Aorta (tissue), 5 donors: Measurements from ENCODE around the gene NCR1. TPM values are rescaled to one million over a fixed set of nuclear protein-coding genes. Genes with fewer than 3 reads are reported as not detected.
"Not testable (repeated sequence)": the region's sequence is repeated elsewhere in the genome, so short reads cannot be mapped to it uniquely, and the experiment has no call there.

Experiments
- ATAC-seq: fragments of 200-7000 bp; cut with Tn5 transposase; one replicate; pipeline ENCODE4 v1.9.1; 2022; ENCODE audit warnings: moderate library complexity; ENCODE audit not compliant: low FRiP score
- DNase-seq, 2 donors: peaks; one replicate each; pipeline ENCODE4 v3.0.0-alpha.2; 2020
- H3K27ac ChIP-seq, 2 donors: one replicate each; pipeline ENCODE4 v1.5.1; 2013; ENCODE audit warnings: low read length in 2 of 2, mild to moderate bottlenecking in 2 of 2, moderate library complexity in 2 of 2, control low read depth in 1 of 2, inconsistent platforms in 1 of 2, low read depth in 1 of 2
- H3K27me3 ChIP-seq, 2 donors: one replicate each; pipeline ENCODE4 v1.6.1; 2013; ENCODE audit warnings: control low read depth in 1 of 2, low read length in 1 of 2, mild to moderate bottlenecking in 1 of 2, moderate library complexity in 1 of 2; ENCODE audit not compliant: insufficient read depth in 2 of 2, control insufficient read depth in 1 of 2
- H3K36me3 ChIP-seq, 2 donors: one replicate each; pipeline ENCODE4 v1.6.1; 2013; ENCODE audit warnings: control low read depth in 1 of 2, low read length in 1 of 2, mild to moderate bottlenecking in 1 of 2; ENCODE audit not compliant: insufficient read depth in 2 of 2, control insufficient read depth in 1 of 2
- H3K4me1 ChIP-seq, 2 donors: one replicate each; pipeline ENCODE4 v1.6.1; 2013; ENCODE audit warnings: low read length in 2 of 2, control low read depth in 1 of 2, mild to moderate bottlenecking in 1 of 2, moderate library complexity in 1 of 2; ENCODE audit not compliant: insufficient read depth in 2 of 2, control insufficient read depth in 1 of 2
- H3K4me3 ChIP-seq, 2 donors: one replicate each; pipeline ENCODE4 v1.5.1; 2013; ENCODE audit warnings: low read length in 2 of 2, control low read depth in 1 of 2, mild to moderate bottlenecking in 1 of 2
- H3K9me3 ChIP-seq: one replicate; pipeline ENCODE4 v1.6.1; 2013; ENCODE audit warnings: mild to moderate bottlenecking, low read length; ENCODE audit not compliant: control insufficient read depth
- WGBS, 2 donors: extraction: QIAGEN DNeasy Blood & Tissue Kit; methylation state at CpG; one replicate each; pipeline ENCODE4 v1.1.7; 2013; 5-methylcytosine and 5-hydroxymethylcytosine counted together
- intact Hi-C, 2 donors: fragments of 100-400 bp; cut with DNase I; formaldehyde crosslinking; loops; one replicate each; pipeline versions ENCODE4 v1.14.2 to v1.15.0; 2022
- long read RNA-seq, 2 donors: library from polyadenylated mRNA; unstranded; transcript quantifications; one replicate each; pipeline ENCODE4 v2.0.0, GENCODE V29; 2020 to 2021
- polyA plus RNA-seq, 2 donors: library from polyadenylated mRNA; stranded (reverse); fragments of 200-250 nt; gene quantifications; one replicate each; pipeline ENCODE4 v1.2.3, GENCODE V29; 2013
- total RNA-seq, 2 donors: library from RNA; stranded (reverse); fragmentation: NEBNext Ultra II Directional; extraction: Animal tissue kit (Norgen Biotek cat#: 25700); gene quantifications; one replicate each; pipeline ENCODE4 v1.2.1, GENCODE V29; 2021
- donor health status: healthy with polysubstance abuse.
- donor health status: Bipolar disorder and iron deficiency.
- donor health status: DM: no; HTN: no; CAD: no.
- donor health status: DM: no; HTN: no; CAD: no.
- donor health status: DM: yes; HTN: yes; CAD: no.

Gene NCR1
- 1 to 10 TPM in 1 of 2 donors, under 1 TPM in 1; 0.72 to 1.0 TPM for total RNA-seq
- not detected for polyA plus RNA-seq
- long read RNA-seq, donor 1, partial matches to known transcripts: 1 of 1 reads
- long read RNA-seq, donor 1, other reads (novel, unspliced or antisense): 0 of 1 reads
- long read RNA-seq, donor 2: 0 reads

DNA sequence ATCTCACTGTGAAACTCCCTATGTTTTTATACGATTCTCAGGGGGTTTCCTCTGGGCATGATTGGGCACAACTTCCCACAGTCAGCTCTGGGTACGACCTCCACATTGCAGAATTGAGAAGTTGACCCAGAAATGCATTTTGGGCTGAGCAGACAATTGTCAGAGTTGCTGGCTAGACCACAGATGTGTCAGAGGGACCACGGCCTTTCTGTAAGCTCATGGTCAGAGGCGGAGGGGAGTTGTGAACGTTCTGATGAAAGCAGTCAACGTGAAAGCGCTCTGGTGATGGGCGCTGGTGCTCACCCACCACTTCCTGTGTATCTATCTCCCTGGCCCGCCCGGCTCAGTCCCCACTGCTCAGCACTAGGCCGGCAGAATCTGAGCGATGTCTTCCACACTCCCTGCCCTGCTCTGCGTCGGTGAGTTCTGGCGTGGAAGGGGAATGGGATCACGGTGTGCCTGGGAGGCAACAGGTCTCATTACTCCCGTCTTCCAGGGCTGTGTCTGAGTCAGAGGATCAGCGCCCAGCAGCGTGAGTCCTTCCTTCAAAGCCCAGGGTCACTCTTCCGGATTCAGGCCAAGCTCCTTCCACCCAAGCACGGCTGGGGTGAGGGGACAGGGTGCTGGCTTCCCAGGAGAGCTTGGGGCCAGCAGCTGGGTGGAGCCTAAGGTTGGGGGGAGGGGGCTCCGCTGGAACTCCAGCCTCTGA is at the start of gene NCR1:
Gene NCR1 (plus strand): TSS at position 346 of the 709 bp plus-strand sequence. CDS start 40 bp downstream, at position 386.
- ATAC-seq (no peak), DNase-seq (peak in 1 of 2 donors; percentile 72)
- no peaks in the 10 kb centered on the region for H3K27me3 ChIP-seq
- H3K36me3 ChIP-seq: no peaks in the 10 kb centered on the region
- no peak within 1 kb of the TSS for H3K27ac ChIP-seq
- 37 to 39% methylated on average over 22 of the region's 22 CpGs for WGBS, 2 donors
- H3K4me1 ChIP-seq: no peaks in the 10 kb centered on the region
- no peaks in the 10 kb centered on the region for H3K9me3 ChIP-seq
- no peak within 1 kb of the TSS for H3K4me3 ChIP-seq
- intact Hi-C loops: no loop called here

DNA sequence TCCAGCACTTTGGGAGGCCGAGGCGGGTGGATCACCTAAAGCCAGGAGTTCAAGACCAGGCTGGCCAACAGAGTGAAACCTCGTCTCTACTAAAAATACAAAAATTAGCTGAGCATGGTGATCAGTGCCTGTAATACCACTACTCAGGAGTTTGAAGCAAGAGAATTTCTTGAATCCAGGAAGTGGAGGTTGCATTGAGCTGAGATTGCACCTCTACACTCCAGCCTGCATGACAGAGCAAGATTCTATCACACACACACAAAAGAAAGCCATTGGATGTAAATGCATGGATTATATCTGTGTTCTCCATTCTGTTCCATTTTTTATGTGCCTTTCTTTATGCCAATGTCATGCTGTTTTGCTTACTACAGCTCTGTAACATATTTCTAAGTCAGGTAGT is 47.5 kb upstream of the NCR1 start:
- H3K4me3 ChIP-seq, intact Hi-C loops, H3K27me3 ChIP-seq, H3K9me3 ChIP-seq, H3K4me1 ChIP-seq, ATAC-seq, H3K36me3 ChIP-seq, H3K27ac ChIP-seq, DNase-seq: not testable (repeated sequence)
- WGBS, 2 donors: 57 to 67% methylated on average over 3 of the region's 3 CpGs

GRCh38 chr19:54859421-54859820 is 46.5 kb upstream of the NCR1 start:
- H3K4me1 ChIP-seq, H3K27ac ChIP-seq, H3K9me3 ChIP-seq, H3K27me3 ChIP-seq, H3K36me3 ChIP-seq, DNase-seq, intact Hi-C loops, H3K4me3 ChIP-seq, ATAC-seq: not testable (repeated sequence)
- 73 to 74% methylated on average over 7 of the region's 7 CpGs for WGBS, 2 donors

DNA sequence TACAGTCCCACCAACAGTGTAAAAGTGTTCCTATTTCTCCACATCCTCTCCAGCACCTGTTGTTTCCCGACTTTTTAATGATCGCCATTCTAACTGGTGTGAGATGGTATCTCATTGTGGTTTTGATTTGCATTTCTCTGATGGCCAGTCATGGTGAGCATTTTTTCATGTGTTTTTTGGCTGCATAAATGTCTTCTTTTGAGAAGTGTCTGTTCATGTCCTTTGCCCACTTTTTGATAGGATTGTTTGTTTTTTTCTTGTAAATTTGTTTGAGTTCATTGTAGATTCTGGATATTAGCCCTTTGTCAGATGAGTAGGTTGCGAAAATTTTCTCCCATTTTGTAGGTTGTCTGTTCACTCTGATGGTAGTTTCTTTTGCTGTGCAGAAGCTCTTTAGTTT is 42.5 kb upstream of the NCR1 start:
- H3K36me3 ChIP-seq, intact Hi-C loops, ATAC-seq, H3K4me3 ChIP-seq, H3K27me3 ChIP-seq, DNase-seq, H3K27ac ChIP-seq, H3K9me3 ChIP-seq, H3K4me1 ChIP-seq: not testable (repeated sequence)
- 94% methylated on average over 2 of the region's 3 CpGs; no CpG with 5 or more reads in 1 of the 2 donors for WGBS, 2 donors

DNA sequence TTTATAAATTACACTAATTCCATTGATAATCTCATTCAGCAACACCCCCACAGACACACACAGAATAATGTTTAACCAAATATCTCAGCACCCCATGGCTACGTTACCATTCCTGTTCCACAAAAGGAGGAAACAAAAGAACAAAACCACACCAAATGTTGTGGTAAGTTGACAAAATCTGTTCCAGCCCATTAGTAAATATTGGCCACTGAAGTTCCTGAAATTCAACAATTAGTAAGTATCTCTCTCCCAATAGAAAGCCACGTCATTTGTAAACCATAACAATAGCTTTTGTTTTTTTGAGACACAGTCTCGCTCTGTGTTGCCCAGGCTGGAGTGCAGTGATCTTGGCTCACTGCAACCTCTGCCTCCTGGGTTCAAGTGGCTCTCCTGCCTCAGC is 34.3 kb upstream of the NCR1 start:
- WGBS, 2 donors: 70 to 78% methylated on average over 3 of the region's 3 CpGs

GRCh38 chr19:54873990-54874389 is 32.0 kb upstream of the NCR1 start, which contains the start of gene FCAR:
TSS of gene FCAR (plus strand) at chr19:54874235. CDS start at chr19:54874290, 55 bp downstream.
- ATAC-seq: no peak
- 73 to 77% methylated on average over 8 of the region's 8 CpGs for WGBS, 2 donors

More for the DNA sequence above, 34.3 kb upstream of the NCR1 start:
- no peaks in the 10 kb centered on the region for H3K27me3 ChIP-seq
- ATAC-seq: no peak
- no peak overlapping the region for H3K27ac ChIP-seq
- H3K9me3 ChIP-seq: no peaks in the 10 kb centered on the region
- DNase-seq: peak in 1 of 2 donors; percentile 14
- H3K4me3 ChIP-seq: no peak overlapping the region
- H3K36me3 ChIP-seq: no peaks in the 10 kb centered on the region
- intact Hi-C loops: no loop called here
- H3K4me1 ChIP-seq: no peaks in the 10 kb centered on the region

DNA sequence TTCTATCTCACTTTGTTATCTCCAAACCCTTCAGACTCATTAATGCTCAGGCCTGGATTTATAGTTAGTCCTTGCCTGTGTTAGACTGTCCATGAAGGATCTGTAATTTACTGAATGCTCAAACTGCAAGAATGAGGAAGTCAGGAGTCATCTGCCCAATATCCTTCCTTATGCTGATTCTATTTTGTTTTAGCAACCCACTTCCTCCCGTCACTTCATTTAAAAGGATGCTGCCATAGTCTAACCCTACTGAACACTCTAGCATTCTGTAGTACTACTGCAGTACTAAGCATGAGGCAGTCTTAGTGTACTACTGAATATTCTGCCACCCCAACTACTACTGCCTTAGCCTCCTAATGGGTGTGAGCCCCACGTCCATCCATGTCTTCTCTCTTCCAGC is 30.4 kb upstream of the NCR1 start:
- WGBS, 2 donors: 51 to 57% methylated on average over 2 of the region's 2 CpGs
- ATAC-seq: no peak
- intact Hi-C loops: no loop called here
- Histone ChIP-seq H3K27me3 (no peaks in the 10 kb centered on the region), H3K4me3 (no peak overlapping the region), H3K4me1 (no peaks in the 10 kb centered on the region), H3K36me3 (no peaks in the 10 kb centered on the region), H3K27ac (no peak overlapping the region), H3K9me3 (no peaks in the 10 kb centered on the region)
- DNase-seq: no peak

More at GRCh38 chr19:54873990-54874389, 32.0 kb upstream of the NCR1 start, which contains the start of gene FCAR:
- intact Hi-C loops: no loop called here
- no peaks in the 10 kb centered on the region for H3K9me3 ChIP-seq
- H3K4me1 ChIP-seq: no peaks in the 10 kb centered on the region
- no peak within 1 kb of the TSS for H3K27ac ChIP-seq
- H3K4me3 ChIP-seq: no peak within 1 kb of the TSS
- H3K27me3 ChIP-seq: no peaks in the 10 kb centered on the region
- DNase-seq: peak in 1 of 2 donors; percentile 41
- no peaks in the 10 kb centered on the region for H3K36me3 ChIP-seq

DNA sequence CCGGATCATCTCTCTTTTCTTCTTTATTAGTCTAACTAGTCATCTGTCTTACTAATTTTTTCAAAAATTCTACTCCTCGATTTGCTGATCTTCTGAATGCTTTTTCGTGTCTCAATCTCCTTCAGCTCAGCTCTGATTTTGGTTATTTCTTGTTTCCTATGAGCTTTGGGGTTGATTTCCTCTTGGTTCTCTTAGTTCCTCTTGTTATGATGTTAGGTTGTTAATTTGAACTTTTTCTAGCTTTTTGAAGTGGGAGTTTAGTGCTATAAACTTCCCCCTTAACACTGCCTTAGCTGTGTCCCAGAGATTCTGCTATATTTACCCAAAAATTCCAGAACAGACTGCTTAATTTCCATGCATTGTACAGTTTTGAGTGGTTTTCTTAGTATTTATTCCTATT is 28.5 kb upstream of the NCR1 start:
- 57 to 69% methylated on average over 3 of the region's 3 CpGs for WGBS, 2 donors
- no peak overlapping the region for H3K27ac ChIP-seq
- H3K9me3 ChIP-seq: no peaks in the 10 kb centered on the region
- ATAC-seq (no peak), DNase-seq (no peak)
- intact Hi-C loops: no loop called here
- no peak overlapping the region for H3K4me3 ChIP-seq
- no peaks in the 10 kb centered on the region for H3K27me3 ChIP-seq
- no peaks in the 10 kb centered on the region for H3K4me1 ChIP-seq
- H3K36me3 ChIP-seq: no peaks in the 10 kb centered on the region

- Histone ChIP-seq H3K27ac (no peak overlapping the region), H3K27me3 (no peaks in the 10 kb centered on the region), H3K4me3 (no peak overlapping the region), H3K36me3 (no peaks in the 10 kb centered on the region), H3K9me3 (no peaks in the 10 kb centered on the region), H3K4me1 (no peaks in the 10 kb centered on the region)
- intact Hi-C loops: no loop called here
- DNase-seq (no peak), ATAC-seq (no peak)
- WGBS, 2 donors: 66% methylated on average over 6 of the region's 6 CpGs
These were observed 24.1 kb upstream of the NCR1 start for GRCh38 chr19:54881884-54882283.
